Right atrium auricular region (tissue), 2 donors: ENCODE measurements around the gene SQSTM1. TPM values are rescaled to one million over a fixed set of nuclear protein-coding genes. Genes with fewer than 3 reads are reported as not detected.

ENCODE experiments used
- DNase-seq: peaks from one replicate; pipeline ENCODE4 v3.0.0-alpha.2; 2019; ENCODE audit warnings: low spot score
- H3K27ac ChIP-seq, 2 donors: fragments of 200-600 bp; sonication (generic); 1 replicate in 1 of 2; 2 replicates in 1 of 2; pipeline ENCODE4 v1.5.1; 2016 to 2019
- H3K27me3 ChIP-seq, 2 donors: fragments of 200-600 bp; sonication (generic); one replicate each; pipeline versions ENCODE4 v1.5.1 to v1.6.0; 2017 to 2019
- H3K36me3 ChIP-seq: fragments of 200-600 bp; sonication (generic); one replicate; pipeline ENCODE4 v1.5.1; 2016
- H3K4me1 ChIP-seq, 2 donors: fragments of 200-600 bp; sonication (generic); one replicate each; pipeline versions ENCODE4 v1.5.1 to v1.6.0; 2017 to 2019
- H3K4me3 ChIP-seq, 2 donors: fragments of 200-600 bp; sonication (generic); 1 replicate in 1 of 2; 2 replicates in 1 of 2; pipeline ENCODE4 v1.5.1; 2017 to 2019; ENCODE audit warnings: mild to moderate bottlenecking in 1 of 2, moderate library complexity in 1 of 2
- H3K9me3 ChIP-seq, 2 donors: fragments of 200-600 bp; sonication (generic); one replicate each; pipeline ENCODE4 v1.5.1; 2019
- total RNA-seq, 2 donors: library from RNA; depleted of rRNA; stranded (reverse); fragments of >200 nt; gene quantifications; one replicate each; pipeline ENCODE4 v1.1.0, GENCODE V29; 2016
- TF ChIP-seq, protein P1 (sequence below), 2 donors: fragments of 200-600 bp; sonication (generic); IDR thresholded peaks; one replicate each; pipeline ENCODE4 v1.5.1; 2019; ENCODE audit warnings: antibody characterized with exemption in 2 of 2

SQSTM1 gene
- total RNA-seq, 2 donors from 2014 or later, result 379 to 436 TPM

DNA sequence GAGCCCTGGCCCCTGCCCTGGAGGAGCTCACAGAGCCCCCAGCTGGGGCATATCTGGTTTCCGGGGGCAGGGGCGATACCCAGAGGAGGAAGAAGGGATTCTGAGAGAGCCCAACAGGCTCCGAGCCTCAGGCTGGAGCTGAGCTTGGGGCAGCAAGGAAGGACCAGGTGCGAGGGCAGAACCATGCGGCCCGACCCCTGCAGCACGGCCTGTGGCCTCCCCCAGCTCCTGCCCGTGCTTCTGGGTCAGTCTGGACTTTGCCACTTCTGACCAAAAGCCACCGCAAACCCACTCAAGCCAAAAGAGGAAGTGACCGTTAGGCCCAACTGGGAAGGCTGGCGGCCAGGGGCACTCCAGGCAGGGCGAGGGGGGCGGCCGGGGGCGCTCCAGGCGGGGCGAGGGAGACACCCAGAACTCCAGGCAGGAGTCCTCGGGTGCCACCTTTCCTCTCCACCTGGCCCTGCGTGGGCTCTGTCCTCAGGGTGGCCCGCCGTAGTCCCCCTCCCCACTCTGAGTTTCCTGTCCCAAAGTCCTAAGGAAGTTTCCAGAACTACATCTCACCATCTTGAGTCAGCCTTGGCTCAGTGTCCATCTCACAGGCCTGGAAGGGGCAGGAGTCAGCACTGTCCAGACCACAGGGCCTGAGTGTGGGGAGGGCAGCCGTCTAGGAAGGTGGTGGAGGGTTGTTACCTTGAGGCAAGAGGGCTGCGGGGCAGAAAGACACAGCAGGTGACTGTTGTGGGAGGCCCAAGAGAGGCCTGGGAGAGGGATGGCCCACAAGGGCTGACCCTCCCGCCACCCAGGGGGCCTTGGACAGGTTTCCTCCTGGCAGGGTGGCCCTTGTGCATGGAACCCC lies 27.9 kb upstream of the SQSTM1 start:
- TF ChIP-seq, protein P1, sequence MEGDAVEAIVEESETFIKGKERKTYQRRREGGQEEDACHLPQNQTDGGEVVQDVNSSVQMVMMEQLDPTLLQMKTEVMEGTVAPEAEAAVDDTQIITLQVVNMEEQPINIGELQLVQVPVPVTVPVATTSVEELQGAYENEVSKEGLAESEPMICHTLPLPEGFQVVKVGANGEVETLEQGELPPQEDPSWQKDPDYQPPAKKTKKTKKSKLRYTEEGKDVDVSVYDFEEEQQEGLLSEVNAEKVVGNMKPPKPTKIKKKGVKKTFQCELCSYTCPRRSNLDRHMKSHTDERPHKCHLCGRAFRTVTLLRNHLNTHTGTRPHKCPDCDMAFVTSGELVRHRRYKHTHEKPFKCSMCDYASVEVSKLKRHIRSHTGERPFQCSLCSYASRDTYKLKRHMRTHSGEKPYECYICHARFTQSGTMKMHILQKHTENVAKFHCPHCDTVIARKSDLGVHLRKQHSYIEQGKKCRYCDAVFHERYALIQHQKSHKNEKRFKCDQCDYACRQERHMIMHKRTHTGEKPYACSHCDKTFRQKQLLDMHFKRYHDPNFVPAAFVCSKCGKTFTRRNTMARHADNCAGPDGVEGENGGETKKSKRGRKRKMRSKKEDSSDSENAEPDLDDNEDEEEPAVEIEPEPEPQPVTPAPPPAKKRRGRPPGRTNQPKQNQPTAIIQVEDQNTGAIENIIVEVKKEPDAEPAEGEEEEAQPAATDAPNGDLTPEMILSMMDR (IDR thresholded peaks at IDR 0.05), result no peak
- H3K9me3 ChIP-seq, result no peaks in the 10 kb centered on the region
- no peak for DNase-seq
- H3K4me3 ChIP-seq, result peak overlapping the region in 1 of 2 donors; percentile 64
- peaks cover 8% of the 10 kb centered on the region for H3K36me3 ChIP-seq
- H3K27me3 ChIP-seq, result no peaks in the 10 kb centered on the region
- H3K4me1 ChIP-seq, result peaks cover 0 to 56% of the 10 kb centered on the region in 2 donors
- H3K27ac ChIP-seq, result peak overlapping the region; percentile 64 to 78

DNA sequence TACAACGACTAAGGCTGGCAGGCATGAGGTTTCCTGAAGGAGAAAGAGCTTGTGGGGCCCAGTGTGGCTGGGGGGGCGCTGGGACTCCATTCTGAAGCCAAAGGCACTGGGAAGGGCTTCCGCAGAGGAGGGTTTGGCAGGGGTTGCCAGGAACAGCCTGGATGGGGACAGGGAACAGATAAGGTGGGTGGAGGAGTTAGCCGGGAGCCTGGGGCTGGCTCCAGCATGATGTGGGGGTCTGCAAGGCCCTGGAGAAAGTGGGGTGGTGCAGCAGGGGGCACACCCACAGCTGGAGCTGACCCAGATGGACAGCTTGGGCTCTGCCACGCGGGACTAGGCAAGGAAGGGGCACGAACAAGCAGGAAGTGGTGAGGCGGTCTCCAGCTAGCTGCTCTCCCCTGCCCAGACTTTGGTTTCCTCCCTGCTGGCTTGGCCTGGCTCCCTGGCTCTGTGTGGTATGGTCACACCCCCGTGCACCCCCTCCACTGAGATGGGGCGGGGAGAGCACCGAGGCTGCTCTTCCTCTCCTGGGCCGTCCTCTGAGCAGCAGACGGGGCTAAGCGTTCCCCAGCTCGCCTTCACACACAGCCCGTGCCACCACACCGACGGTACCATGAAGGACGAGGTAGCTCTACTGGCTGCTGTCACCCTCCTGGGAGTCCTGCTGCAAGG lies 27.1 kb upstream of the SQSTM1 start, which contains the start of gene LTC4S:
TSS of gene LTC4S (plus strand) at position 519 of the 672 bp plus-strand sequence. CDS start at position 614, 95 bp downstream.
- TF ChIP-seq, protein P1 (IDR thresholded peaks at IDR 0.05), result no peak

DNA sequence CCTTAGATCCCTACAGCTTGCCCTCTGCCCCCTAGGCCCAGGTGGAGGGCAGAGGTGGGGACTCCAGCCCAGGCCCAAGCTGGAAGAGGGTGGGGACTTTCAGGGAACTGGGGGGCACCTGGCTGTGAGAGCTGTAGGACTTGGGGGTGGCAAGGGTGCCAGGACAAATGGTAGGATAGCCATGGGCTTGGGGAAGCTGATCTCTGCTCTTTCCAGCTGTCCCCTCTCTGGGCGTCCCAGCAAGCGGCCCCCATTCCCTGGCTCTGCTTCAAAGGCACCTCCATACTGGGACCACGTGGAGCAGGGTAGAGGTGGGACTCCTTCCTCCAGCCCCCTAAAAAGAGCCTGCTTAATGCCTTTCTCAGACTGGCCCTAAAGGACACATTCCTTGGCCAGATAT lies 26.5 kb upstream of the SQSTM1 start:
- H3K4me1 ChIP-seq, result peaks cover 0 to 56% of the 10 kb centered on the region in 2 donors
- H3K4me3 ChIP-seq, result peak overlapping the region; percentile 3 to 64
- peaks cover 21% of the 10 kb centered on the region for H3K36me3 ChIP-seq
- TF ChIP-seq, protein P1 (IDR thresholded peaks at IDR 0.05), result no peak
- no peaks in the 10 kb centered on the region for H3K27me3 ChIP-seq
- DNase-seq, result no peak
- H3K27ac ChIP-seq, result peak overlapping the region; percentile 64 to 78
- H3K9me3 ChIP-seq, result no peaks in the 10 kb centered on the region

More for the DNA sequence above, 27.1 kb upstream of the SQSTM1 start, which contains the start of gene LTC4S:
- DNase-seq, result peak; percentile 88
- peak within 1 kb of the TSS; percentile 3 to 64 for H3K4me3 ChIP-seq
- H3K27ac ChIP-seq, result peak within 1 kb of the TSS; percentile 64 to 78
- H3K36me3 ChIP-seq, result peaks cover 16% of the 10 kb centered on the region
- no peaks in the 10 kb centered on the region for H3K9me3 ChIP-seq
- peaks cover 0 to 56% of the 10 kb centered on the region in 2 donors for H3K4me1 ChIP-seq
- H3K27me3 ChIP-seq, result no peaks in the 10 kb centered on the region

DNA sequence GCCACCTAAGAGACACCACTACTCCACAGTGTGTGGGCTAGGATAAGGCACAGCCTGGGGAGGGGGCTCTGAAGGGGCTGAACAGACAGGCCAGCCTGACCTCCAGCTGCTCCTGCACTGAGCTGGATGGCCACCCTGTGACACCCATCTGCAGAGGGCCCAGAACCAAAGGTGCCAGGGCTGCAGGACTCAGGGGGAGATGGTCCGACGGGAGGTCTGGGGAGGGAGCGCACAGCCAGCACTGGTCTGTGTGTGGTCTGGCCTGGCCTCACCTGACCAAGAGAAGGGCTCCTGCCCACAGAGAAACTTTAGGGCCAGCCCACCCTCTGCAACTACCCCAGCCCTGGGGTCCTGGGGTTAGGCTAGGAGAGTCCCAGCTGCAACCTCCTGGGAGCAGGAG lies 26.1 kb upstream of the SQSTM1 start:
- H3K9me3 ChIP-seq, result no peaks in the 10 kb centered on the region
- H3K27ac ChIP-seq, result peak overlapping the region; percentile 64 to 78
- peaks cover 0 to 56% of the 10 kb centered on the region in 2 donors for H3K4me1 ChIP-seq
- DNase-seq, result no peak
- TF ChIP-seq, protein P1 (IDR thresholded peaks at IDR 0.05), result no peak
- peak overlapping the region; percentile 3 to 64 for H3K4me3 ChIP-seq
- peaks cover 25% of the 10 kb centered on the region for H3K36me3 ChIP-seq
- no peaks in the 10 kb centered on the region for H3K27me3 ChIP-seq

DNA sequence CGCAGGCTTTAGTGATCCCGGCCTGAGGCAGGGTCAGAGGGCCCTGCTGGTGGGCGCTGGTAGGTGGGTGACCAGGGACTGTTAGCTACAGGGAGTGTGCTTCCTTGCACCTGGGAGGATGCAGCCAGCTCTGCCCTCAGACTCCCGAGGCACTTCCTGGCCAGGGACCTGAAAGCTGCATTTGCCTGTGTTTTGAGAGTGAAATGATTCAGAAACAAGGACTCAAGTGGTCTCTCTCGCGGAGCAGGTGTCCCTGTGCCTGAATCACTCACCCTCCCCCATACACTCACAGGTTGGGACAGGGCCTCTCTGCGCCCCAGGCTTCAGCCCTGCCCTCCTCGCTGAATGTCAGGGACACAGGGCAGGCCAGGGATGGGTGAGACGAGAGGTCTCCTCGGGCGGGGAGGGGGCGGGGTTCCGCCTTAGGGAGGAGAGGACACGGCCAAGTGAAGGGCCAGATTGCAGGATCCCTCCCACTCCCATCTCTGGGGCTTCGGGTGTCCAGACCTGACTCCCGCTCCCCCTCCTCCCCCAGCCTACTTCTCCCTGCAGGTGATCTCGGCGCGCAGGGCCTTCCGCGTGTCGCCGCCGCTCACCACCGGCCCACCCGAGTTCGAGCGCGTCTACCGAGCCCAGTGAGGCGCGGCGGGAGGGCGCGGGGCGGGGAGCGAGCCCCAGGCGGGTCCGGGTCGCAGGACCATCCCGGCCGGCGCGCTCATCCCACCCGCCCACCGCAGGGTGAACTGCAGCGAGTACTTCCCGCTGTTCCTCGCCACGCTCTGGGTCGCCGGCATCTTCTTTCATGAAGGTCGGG lies 25.4 kb upstream of the SQSTM1 start:
- Histone ChIP-seq H3K27ac (peak overlapping the region; percentile 78 to 84), H3K36me3 (peaks cover 30% of the 10 kb centered on the region), H3K4me1 (peaks cover 0 to 56% of the 10 kb centered on the region in 2 donors), H3K4me3 (peak overlapping the region; percentile 54 to 64), H3K9me3 (no peaks in the 10 kb centered on the region), H3K27me3 (no peaks in the 10 kb centered on the region)
- no peak for DNase-seq
- TF ChIP-seq, protein P1 (IDR thresholded peaks at IDR 0.05), result no peak
